NK-92 (cell line): Measurements from ENCODE around the gene C2CD3.
"Not testable (repeated sequence)": the region's sequence is repeated elsewhere in the genome, so short reads cannot be mapped to it uniquely, and the experiment has no call there.

Experiments
- DNase-seq: peaks from one replicate; lab custom pipeline; 2025; ENCODE audit not compliant: unreplicated experiment; lab: John Stamatoyannopoulos, UW

The C2CD3 gene

GRCh38 chr11:74006743-74007304, 164.0 kb downstream of the C2CD3 start:
- no peak for DNase-seq

GRCh38 chr11:74005721-74006517, 164.9 kb downstream of the C2CD3 start:
- no peak for DNase-seq

GRCh38 chr11:74004759-74005615, 165.8 kb downstream of the C2CD3 start:
- DNase-seq: peak; percentile 40

GRCh38 chr11:74004046-74004695, 166.6 kb downstream of the C2CD3 start:
- no peak for DNase-seq

- DNase-seq: no peak
Measured at GRCh38 chr11:74002832-74003231, 168.0 kb downstream of the C2CD3 start.

- no peak for DNase-seq
Measured at GRCh38 chr11:74001822-74002286, 168.9 kb downstream of the C2CD3 start.

- no peak for DNase-seq
Measured at GRCh38 chr11:74000307-74001133, 170.3 kb downstream of the C2CD3 start.

- no peak for DNase-seq
Measured at GRCh38 chr11:73999581-74000306, 171.1 kb downstream of the C2CD3 start.

GRCh38 chr11:73998846-73999575, 171.8 kb downstream of the C2CD3 start:
- DNase-seq: no peak

GRCh38 chr11:73997120-73997770, 173.6 kb downstream of the C2CD3 start:
- DNase-seq: no peak

- no peak for DNase-seq
Measured at GRCh38 chr11:73996161-73996747, 174.5 kb downstream of the C2CD3 start.

GRCh38 chr11:73995731-73996130, 175.1 kb downstream of the C2CD3 start:
- DNase-seq: no peak

- no peak for DNase-seq
Measured at GRCh38 chr11:73995247-73995646, 175.6 kb downstream of the C2CD3 start.

GRCh38 chr11:73991471-73992006, 179.3 kb downstream of the C2CD3 start:
- DNase-seq: no peak

- no peak for DNase-seq
Measured at GRCh38 chr11:73990730-73991129, 180.1 kb downstream of the C2CD3 start.

GRCh38 chr11:73989156-73989555, 181.6 kb downstream of the C2CD3 start:
- no peak for DNase-seq

GRCh38 chr11:73988227-73988626, 182.6 kb downstream of the C2CD3 start:
- DNase-seq: no peak

GRCh38 chr11:73985661-73986060, 185.1 kb downstream of the C2CD3 start:
- not testable (repeated sequence) for DNase-seq
